IMR-90 (cell line): ENCODE data around the gene BCAS3. TPM values are rescaled to one million over a fixed set of nuclear protein-coding genes. Genes with fewer than 3 reads are reported as not detected.
A peak's percentile ranks its signal among the peaks of the same experiment; 100 is the strongest.

Experiments
- ATAC-seq: fragments of 200-7000 bp; cut with Tn5 transposase; 2 replicates; pipeline ENCODE4 v1.9.1; 2020; ENCODE audit warnings: low read depth, mild to moderate bottlenecking, moderate library complexity
- BruUV-seq: library from RNA; stranded (reverse); fragments of 400-500 nt; replicated peaks from 2 replicates; lab custom pipeline; 2021; lab: Mats Ljungman, UMichigan
- CTCF ChIA-PET: fragments of 300-600 bp; formaldehyde crosslinking; extraction: SDS; loops from one replicate; lab custom pipeline; 2021; ENCODE audit warnings: antibody characterized with exemption; lab: Yijun Ruan, JAX
- POLR2A ChIA-PET: fragments of 300-600 bp; sonication (Branson Sonifier 250); formaldehyde crosslinking; loops from one replicate; lab custom pipeline; 2022; ENCODE audit warnings: antibody characterized with exemption; ENCODE audit not compliant: unreplicated experiment; lab: Charles Lee
- DNase-seq: peaks from one replicate; pipeline ENCODE4 v3.0.0; 2013
- H2AFZ ChIP-seq: replicated peaks from 2 replicates; pipeline ENCODE3; 2013; ENCODE audit warnings: low read length, mild to moderate bottlenecking; ENCODE audit not compliant: poor library complexity
- H2AK5ac ChIP-seq: 2 replicates; pipeline ENCODE4 v1.6.1; 2013; ENCODE audit warnings: low read depth, low read length, inconsistent platforms
- H2AK9ac ChIP-seq: replicated peaks from 2 replicates; pipeline ENCODE3; 2013; ENCODE audit warnings: mild to moderate bottlenecking, low read depth, low read length, moderate library complexity; ENCODE audit not compliant: poor library complexity
- H2BK120ac ChIP-seq: 2 replicates; pipeline ENCODE4 v1.6.1; 2013; ENCODE audit warnings: low read depth, low read length, inconsistent platforms
- H2BK15ac ChIP-seq: 3 replicates; pipeline ENCODE4 v1.6.1; 2013; ENCODE audit warnings: low read depth, low read length, inconsistent platforms
- H2BK20ac ChIP-seq: 2 replicates; pipeline ENCODE4 v1.6.1; 2013; ENCODE audit warnings: low read depth, mild to moderate bottlenecking, inconsistent platforms, low read length, moderate library complexity
- H2BK5ac ChIP-seq: 2 replicates; pipeline ENCODE4 v1.6.1; 2013; ENCODE audit warnings: mild to moderate bottlenecking, low read depth, low read length, inconsistent platforms; ENCODE audit not compliant: poor library complexity, severe bottlenecking
- H3K14ac ChIP-seq: replicated peaks from 2 replicates; pipeline ENCODE4 v1.6.1; 2013; ENCODE audit warnings: low read depth, low read length, inconsistent platforms
- H3K18ac ChIP-seq: 2 replicates; pipeline ENCODE4 v1.6.1; 2013; ENCODE audit warnings: low read depth, low read length, control low read depth
- H3K23ac ChIP-seq: 2 replicates; pipeline ENCODE4 v1.6.1; 2013; ENCODE audit warnings: low read depth, low read length, inconsistent platforms
- H3K27ac ChIP-seq: 2 replicates; pipeline ENCODE4 v1.5.1; 2013; ENCODE audit warnings: mild to moderate bottlenecking, control low read depth, low read length; ENCODE audit not compliant: insufficient read depth
- H3K27me3 ChIP-seq: 2 replicates; pipeline ENCODE4 v1.6.1; 2013; ENCODE audit warnings: low read length; ENCODE audit not compliant: control insufficient read depth, insufficient read depth
- H3K36me3 ChIP-seq: 2 replicates; pipeline ENCODE4 v1.6.1; 2013; ENCODE audit warnings: low read length, mixed read lengths; ENCODE audit not compliant: control insufficient read depth, insufficient read depth
- H3K4ac ChIP-seq: 2 replicates; pipeline ENCODE4 v1.6.1; 2013; ENCODE audit warnings: low read depth, low read length, inconsistent platforms
- H3K4me1 ChIP-seq: 2 replicates; pipeline ENCODE4 v1.6.1; 2013; ENCODE audit warnings: low read length, mixed read lengths; ENCODE audit not compliant: control insufficient read depth, insufficient read depth
- H3K4me2 ChIP-seq: 2 replicates; pipeline ENCODE4 v1.6.1; 2013; ENCODE audit warnings: low read depth, mild to moderate bottlenecking, control low read depth, low read length, moderate library complexity
- H3K4me3 ChIP-seq: 2 replicates; pipeline ENCODE4 v1.5.1; 2013; ENCODE audit warnings: low read depth, mild to moderate bottlenecking, control low read depth, low read length, moderate library complexity; ENCODE audit not compliant: insufficient read depth
- H3K56ac ChIP-seq: 2 replicates; pipeline ENCODE4 v1.6.1; 2013; ENCODE audit warnings: low read length, inconsistent platforms; ENCODE audit not compliant: insufficient read depth; ENCODE audit errors: extremely low read depth
- H3K79me1 ChIP-seq, 2 experiments: 2 replicates each; pipeline ENCODE4 v1.6.1; 2013; ENCODE audit warnings: low read length in 2 of 2, inconsistent platforms in 1 of 2, low read depth in 1 of 2
- H3K9ac ChIP-seq: 2 replicates; pipeline ENCODE4 v1.6.1; 2013; ENCODE audit warnings: low read depth, low read length, control low read depth
- H3K9me1 ChIP-seq: 2 replicates; pipeline ENCODE4 v1.6.1; 2013; ENCODE audit warnings: low read length, inconsistent platforms; ENCODE audit not compliant: insufficient read depth
- H3K9me3 ChIP-seq: 2 replicates; pipeline ENCODE4 v1.6.1; 2013; ENCODE audit warnings: low read length; ENCODE audit not compliant: control insufficient read depth, insufficient read depth
- H4K20me1 ChIP-seq: 2 replicates; pipeline ENCODE4 v1.6.1; 2013; ENCODE audit warnings: low read length, inconsistent platforms; ENCODE audit not compliant: insufficient read depth
- H4K5ac ChIP-seq: 2 replicates; pipeline ENCODE4 v1.6.1; 2013; ENCODE audit warnings: mild to moderate bottlenecking, low read depth, low read length, control low read depth
- H4K8ac ChIP-seq, 2 experiments: 2 replicates each; pipeline ENCODE4 v1.6.1; 2013; ENCODE audit warnings: low read depth in 2 of 2, low read length in 2 of 2, control low read depth in 1 of 2, inconsistent platforms in 1 of 2
- H4K91ac ChIP-seq: 2 replicates; pipeline ENCODE4 v1.6.1; 2013; ENCODE audit warnings: low read depth, low read length, inconsistent platforms; ENCODE audit not compliant: insufficient read depth
- BHLHE40 ChIP-seq: fragments of 150-350 bp; IDR thresholded peaks from 2 replicates; pipeline ENCODE4 v1.6.1; 2016; ENCODE audit warnings: mild to moderate bottlenecking, low read depth, low read length
- CEBPB ChIP-seq: IDR thresholded peaks from 2 replicates; pipeline ENCODE4 v1.6.1; 2012; ENCODE audit warnings: low read depth, low read length, improper control_type of control experiment
- CHD1 ChIP-seq: IDR thresholded peaks from 2 replicates; pipeline ENCODE4 v1.6.1; 2012; ENCODE audit warnings: low read depth, low read length, improper control_type of control experiment
- RAD21 ChIP-seq: IDR thresholded peaks from 2 replicates; pipeline ENCODE4 v1.6.1; 2012; ENCODE audit warnings: low read length, improper control_type of control experiment
- RCOR1 ChIP-seq: IDR thresholded peaks from 2 replicates; pipeline ENCODE4 v1.6.1; 2012; ENCODE audit warnings: mild to moderate bottlenecking, low read length, improper control_type of control experiment; ENCODE audit not compliant: insufficient replicate concordance
- SMC3 ChIP-seq: fragments of 150-350 bp; IDR thresholded peaks from 2 replicates; pipeline ENCODE4 v1.6.1; 2016; ENCODE audit warnings: low read depth, mild to moderate bottlenecking, antibody characterized with exemption, low read length, moderate library complexity
- WGBS, 2 experiments: methylation state at CpG; one replicate each; pipeline versions ENCODE4 v1.1.5 to v1.1.7; 2013; ENCODE audit warnings: missing lambda C conversion rate in 2 of 2; ENCODE audit not compliant: insufficient read length in 1 of 2; ENCODE audit errors: extremely low coverage in 2 of 2; 5-methylcytosine and 5-hydroxymethylcytosine counted together
- dilution Hi-C: fragments of 300-500 bp; cut with HindIII; formaldehyde crosslinking; loops from one replicate; pipeline ENCODE4 v1.14.3; 2018; ENCODE audit warnings: low sequenced_read_pairs; ENCODE audit not compliant: unreplicated experiment
- in situ Hi-C: fragments of 300-500 bp; cut with MboI; formaldehyde crosslinking; loops from 3 replicates; pipeline ENCODE4 v1.14.3; 2019; ENCODE audit warnings: low sequenced_read_pairs, inconsistent platforms, mixed read lengths
- intact Hi-C: fragments of 100-400 bp; cut with micrococcal nuclease; formaldehyde crosslinking; loops from 2 replicates; pipeline ENCODE4 v1.10.0; 2022
- polyA plus RNA-seq, 3 experiments: library from polyadenylated mRNA; depleted of rRNA; stranded (reverse); fragments of >200 nt; gene quantifications; 2 replicates each; pipeline ENCODE4 v1.2.3, GENCODE V29; 2012; ENCODE audit warnings: low replicate concordance in 1 of 3
- total RNA-seq: library from RNA; depleted of rRNA; stranded (reverse); fragments of >200 nt; gene quantifications from 2 replicates; pipeline ENCODE4 v1.2.3, GENCODE V29; 2012

The BCAS3 gene
- total and polyA plus RNA-seq, 2 of the 4 experiments (the other 2 are of a cell fraction): 6.3 to 27.1 TPM

- no peak overlapping the region for H2BK5ac ChIP-seq
- no peak overlapping the region for H2AFZ ChIP-seq
- H3K9me3 ChIP-seq: no peaks in the 10 kb centered on the region
- no peaks in the 10 kb centered on the region for H3K9me1 ChIP-seq
- H3K79me1 ChIP-seq: no peaks in the 10 kb centered on the region
- H4K8ac ChIP-seq: no peak overlapping the region
- no peak overlapping the region for H3K23ac ChIP-seq
- no peaks in the 10 kb centered on the region for H3K4me1 ChIP-seq
- no peak overlapping the region for H3K14ac ChIP-seq
- ChIA-PET CTCF (no interaction called here), POLR2A (no interaction called here)
- H3K27me3 ChIP-seq: no peaks in the 10 kb centered on the region
- no peak overlapping the region for H2AK5ac ChIP-seq
- DNase-seq: no peak
- H3K9ac ChIP-seq: no peak overlapping the region
- H4K20me1 ChIP-seq: no peaks in the 10 kb centered on the region
- H2BK120ac ChIP-seq: no peak overlapping the region
- TF ChIP-seq RCOR1 (no peak), CHD1 (no peak), SMC3 (no peak), RAD21 (no peak), BHLHE40 (no peak), CEBPB (no peak)
- BruUV-seq: no TSS peak
- H2BK20ac ChIP-seq: no peak overlapping the region
- WGBS, 2 experiments: 100% methylated on average over 3 of the region's 4 CpGs; no CpG with 5 or more reads in 1 of the 2 experiments
- H3K4ac ChIP-seq: no peak overlapping the region
- dilution Hi-C loops: no loop called here
- H3K36me3 ChIP-seq: no peaks in the 10 kb centered on the region
- no peak overlapping the region for H3K4me3 ChIP-seq
- no peak overlapping the region for H4K91ac ChIP-seq
- H3K27ac ChIP-seq: no peak overlapping the region
- no peak overlapping the region for H4K5ac ChIP-seq
- no peak overlapping the region for H3K18ac ChIP-seq
- H2BK15ac ChIP-seq: 0 out of 3 replicates have a peak overlapping the region, but pooled peaks have one; percentile 44
- ATAC-seq: no peak
- intact Hi-C loops: no loop called here
- H3K4me2 ChIP-seq: no peak overlapping the region; the same call in 1 of the 2 replicates
- no peak overlapping the region for H3K56ac ChIP-seq
- in situ Hi-C loops: no loop called here
- no peak overlapping the region for H2AK9ac ChIP-seq
These were observed 512.3 kb downstream of the BCAS3 start for GRCh38 chr17:61189968-61190367.
